SH-SY5Y (cell line): Measurements from ENCODE around the gene LFNG.

Experiments
- GATA2 ChIP-seq: IDR thresholded peaks from 2 replicates; pipeline ENCODE4 v1.6.1; 2011; ENCODE audit warnings: mild to moderate bottlenecking, low read depth, low read length
- GATA3 ChIP-seq: IDR thresholded peaks from 2 replicates; pipeline ENCODE4 v1.6.1; 2011; ENCODE audit warnings: low read depth, mild to moderate bottlenecking, low read length, moderate library complexity

LFNG gene

DNA sequence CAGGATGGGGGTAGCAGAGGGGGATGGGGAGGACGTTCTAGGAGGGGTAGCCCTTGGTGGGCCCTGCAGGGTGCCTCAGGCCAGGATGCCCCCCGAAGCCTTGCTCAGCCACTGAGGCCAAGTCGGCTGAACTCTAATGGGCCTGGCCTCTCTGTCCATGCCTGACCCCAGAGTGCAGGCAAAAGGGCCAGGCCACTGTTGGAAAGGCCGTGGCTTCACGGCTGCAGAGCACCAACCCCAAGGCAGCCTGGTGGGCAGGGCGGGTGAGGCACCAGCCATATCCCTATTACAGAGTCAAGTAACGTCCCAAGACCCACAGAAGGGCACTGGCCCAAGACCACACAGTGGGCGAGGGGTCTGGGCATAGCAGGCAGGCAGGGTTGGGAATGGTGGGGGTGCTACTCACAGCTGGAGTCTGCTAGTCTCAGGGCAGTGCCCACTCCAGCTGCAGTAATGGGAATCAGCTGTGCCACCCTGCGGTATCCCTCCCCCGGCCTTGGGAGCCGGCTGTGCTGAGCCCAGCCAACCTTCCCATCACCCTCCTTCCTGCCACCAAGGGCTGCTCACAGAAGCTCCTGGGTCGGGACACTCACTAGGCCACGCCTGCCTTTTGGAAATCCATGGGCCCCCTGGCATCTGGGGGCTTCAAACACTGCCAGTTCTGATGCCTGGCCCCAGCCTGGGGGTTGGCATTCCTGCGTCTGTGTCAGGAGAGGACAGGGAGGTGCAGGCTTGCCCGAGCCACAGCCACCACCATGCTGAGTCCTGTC lies 4.0 kb upstream of the LFNG start:
- TF ChIP-seq GATA3 (no peak), GATA2 (no peak)

DNA sequence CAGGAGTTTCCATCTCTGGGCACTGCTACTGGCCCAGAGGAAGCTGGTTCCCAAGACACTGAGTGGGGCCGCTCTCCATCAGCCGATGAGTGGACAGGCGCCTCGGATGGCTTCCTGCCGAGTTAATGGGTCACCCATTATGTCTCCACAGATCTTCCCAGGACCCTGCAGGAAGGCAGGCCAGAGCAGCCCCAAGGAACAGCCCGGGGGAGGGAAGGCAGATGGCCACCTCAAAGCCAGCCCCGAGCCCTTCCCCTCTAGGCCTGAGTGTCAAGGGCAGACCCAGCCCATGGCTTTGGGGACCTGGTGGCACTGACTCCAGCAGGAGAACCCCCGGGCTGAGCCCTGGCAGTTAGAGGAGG lies 3.4 kb upstream of the LFNG start:
- no peak for TF ChIP-seq GATA3
- no peak for TF ChIP-seq GATA2

DNA sequence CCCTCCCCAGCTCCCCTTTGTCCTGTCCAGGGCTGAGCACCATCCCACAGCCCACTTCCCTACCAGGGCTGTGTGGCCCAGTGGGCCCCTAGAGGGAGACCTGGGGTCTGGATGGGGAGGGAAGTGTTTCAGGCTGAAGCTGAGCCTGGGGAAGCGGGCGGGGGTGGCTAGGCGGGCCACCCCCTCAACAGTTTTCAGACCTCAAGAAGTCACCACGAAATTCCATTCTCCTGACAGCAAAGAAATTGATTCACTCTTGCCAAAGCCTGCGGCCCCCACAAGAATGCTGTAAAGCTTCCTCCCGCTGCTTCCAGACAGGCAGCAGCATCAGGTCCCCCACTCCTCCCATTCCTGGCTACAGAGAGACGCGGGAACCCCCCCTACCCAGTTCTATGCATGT lies 2.5 kb upstream of the LFNG start:
- TF ChIP-seq GATA3, result no peak
- TF ChIP-seq GATA2, result no peak

DNA sequence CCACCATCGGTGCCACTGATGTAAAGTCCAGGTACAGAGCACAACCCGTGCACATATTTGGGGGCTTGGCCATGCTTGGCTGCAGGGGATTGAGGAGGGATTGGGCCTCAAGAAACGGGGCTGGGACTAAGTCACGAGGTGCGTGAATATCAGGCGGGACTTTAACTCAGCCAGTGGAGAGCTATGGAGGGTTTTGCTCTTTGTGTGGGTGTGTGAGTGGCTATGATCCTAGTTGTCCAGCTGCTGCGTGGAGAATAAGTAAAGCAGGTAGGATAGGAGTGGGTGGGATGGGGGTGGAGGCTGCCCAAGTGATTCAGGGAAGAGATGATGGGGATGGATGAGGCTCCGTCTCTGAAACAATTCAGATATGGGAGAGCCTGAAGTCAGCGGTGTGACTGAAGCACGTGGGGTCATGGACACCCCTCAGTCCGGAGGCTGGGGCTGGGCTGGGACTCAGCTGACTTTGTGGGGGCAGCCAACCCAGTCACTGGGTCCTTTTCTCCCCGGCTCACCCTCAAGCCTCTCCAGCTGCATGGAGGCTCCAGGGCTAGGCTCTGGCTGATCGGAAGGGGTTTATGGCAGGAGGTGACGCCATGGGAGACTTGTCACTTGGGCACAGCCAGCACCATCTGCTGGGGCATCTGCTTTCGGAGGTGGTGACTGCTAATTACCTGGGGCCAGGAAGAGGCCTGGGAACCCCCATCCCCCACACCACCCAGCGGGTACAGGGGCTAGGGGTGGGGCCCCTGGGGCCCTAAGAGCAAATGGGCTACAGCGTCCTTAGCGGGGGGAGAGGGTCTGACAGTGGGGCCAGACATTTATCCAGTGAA lies 1.7 kb upstream of the LFNG start:
- TF ChIP-seq GATA3 (no peak), GATA2 (no peak)

DNA sequence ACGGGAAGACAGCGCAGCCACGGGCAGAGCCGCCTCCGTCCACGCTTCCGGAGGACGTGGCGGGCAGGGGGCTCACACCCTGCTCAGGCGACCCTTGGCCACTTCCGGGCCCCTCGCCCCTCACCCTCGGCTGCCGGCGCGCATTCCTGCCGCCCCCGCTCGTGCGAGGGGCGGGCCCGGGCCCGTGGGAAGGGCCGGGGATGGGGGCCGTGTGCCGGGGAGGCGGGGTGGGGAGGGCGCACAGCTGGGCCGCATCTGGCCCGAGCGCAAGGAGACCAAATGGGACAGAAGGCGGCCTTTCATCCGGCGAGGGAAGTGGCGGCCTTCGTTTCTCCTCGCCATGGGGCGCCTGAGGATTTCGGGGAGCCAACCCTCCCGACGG lies 846 bp upstream of the LFNG start:
- TF ChIP-seq GATA2, result no peak

DNA sequence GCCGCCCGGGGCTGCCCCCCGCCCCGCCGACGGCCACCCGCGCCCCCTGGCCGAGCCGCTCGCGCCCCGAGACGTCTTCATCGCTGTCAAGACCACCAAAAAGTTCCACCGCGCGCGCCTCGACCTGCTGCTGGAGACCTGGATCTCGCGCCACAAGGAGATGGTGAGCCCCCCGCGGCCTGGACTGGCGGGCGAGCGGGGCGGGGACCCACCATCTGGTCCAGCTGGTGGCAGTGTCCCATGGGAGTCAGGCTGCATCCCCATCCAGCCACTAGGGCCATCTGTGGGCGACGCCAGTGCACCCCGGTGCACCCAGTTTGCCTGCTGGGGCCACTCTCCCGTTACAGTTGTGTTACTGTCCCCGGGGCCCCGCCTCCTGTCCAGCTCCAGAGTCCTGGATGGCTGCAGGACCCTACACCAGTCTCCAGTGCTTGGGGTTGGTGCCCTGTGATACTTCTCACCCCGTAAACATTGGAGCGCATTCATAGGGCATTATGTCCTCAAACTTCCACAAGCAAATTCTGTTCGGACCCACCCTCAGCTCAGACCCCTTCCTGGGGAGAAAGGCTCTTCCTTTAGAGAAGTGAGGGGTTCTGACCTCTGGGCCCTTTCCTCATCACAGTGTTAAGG lies 672 bp downstream of the LFNG start:
- TF ChIP-seq GATA2 (no peak), GATA3 (no peak)

DNA sequence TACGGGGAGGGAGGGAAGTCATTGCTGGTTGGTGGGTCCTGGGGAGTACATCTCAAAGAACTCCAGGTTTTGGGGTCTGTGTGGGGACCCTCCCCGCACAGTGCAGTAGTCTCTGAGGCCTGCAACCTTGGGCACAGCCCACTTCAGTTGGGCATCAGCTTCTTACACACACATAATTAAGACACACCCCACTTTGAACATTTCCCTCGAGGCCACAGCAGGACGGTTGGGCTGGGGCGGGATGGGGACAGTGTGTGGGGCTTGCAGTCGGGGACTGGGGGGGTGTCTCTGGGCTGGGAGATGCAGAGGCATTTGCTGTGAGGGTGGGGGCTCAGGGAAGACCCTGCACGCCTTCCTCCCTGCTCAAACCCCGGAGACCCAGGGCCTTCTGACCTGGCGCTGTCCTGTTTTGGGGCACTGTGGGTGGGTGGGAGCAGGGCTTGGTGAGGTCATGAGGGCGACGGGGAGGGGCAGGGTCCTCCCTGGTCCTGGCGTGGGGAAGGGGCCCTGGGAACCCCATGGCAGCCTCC lies 1.3 kb downstream of the LFNG start:
- no peak for TF ChIP-seq GATA2
- no peak for TF ChIP-seq GATA3

DNA sequence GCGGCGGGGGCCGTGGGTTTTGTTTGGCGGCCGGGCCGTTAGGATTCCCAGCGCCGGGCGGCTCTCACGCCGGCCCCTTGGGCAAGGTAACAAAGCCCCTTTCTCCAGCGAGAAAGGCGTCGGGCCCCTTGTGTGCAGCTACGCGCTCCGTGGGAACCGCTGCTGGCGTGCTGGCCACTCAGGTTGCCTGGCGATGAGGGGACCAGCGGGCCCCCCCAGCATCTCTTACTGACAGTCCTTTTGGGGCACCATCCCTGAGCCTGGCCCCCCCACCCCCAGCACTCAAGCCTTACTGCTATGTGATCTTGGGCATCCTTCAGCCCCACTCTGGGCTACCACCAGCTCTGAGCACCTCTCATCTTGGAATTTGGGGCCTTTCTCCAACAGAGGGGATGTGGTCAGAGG lies 1.8 kb downstream of the LFNG start:
- TF ChIP-seq GATA2, result no peak
- no peak for TF ChIP-seq GATA3

DNA sequence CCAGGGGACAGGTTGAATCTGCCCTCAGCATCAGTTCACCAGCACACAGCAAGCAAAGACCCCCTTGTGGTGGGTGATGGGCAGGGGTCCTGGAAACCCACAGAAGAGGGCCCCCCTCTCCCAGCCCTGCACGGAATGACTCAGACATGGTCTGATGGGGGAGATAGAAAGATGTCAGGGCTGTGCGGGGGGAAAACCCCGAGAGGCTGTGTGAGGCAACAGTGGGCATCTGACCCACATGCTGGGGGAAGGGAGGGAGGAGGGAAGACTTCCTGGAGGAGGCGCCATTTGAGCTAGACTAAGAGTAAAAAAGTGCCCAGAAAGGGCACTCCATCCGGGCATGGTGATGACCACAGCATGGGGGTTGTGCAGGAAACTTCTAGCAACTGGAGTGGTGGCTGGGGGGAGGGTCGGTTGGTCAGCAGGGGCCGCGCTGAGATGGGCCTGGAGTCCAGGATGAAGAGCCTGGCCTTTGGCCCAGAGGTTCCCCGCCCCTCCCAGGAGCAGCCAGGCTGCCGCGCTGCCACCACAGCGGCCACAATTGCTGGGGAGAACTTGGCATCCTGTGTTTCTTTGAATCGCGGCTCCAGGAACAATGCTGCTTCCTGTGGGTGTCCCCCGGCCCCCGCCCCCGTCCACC lies 2.5 kb downstream of the LFNG start:
- TF ChIP-seq GATA3, result no peak
- 0 out of 2 replicates have a peak, but pooled peaks have one; percentile 21 for TF ChIP-seq GATA2

DNA sequence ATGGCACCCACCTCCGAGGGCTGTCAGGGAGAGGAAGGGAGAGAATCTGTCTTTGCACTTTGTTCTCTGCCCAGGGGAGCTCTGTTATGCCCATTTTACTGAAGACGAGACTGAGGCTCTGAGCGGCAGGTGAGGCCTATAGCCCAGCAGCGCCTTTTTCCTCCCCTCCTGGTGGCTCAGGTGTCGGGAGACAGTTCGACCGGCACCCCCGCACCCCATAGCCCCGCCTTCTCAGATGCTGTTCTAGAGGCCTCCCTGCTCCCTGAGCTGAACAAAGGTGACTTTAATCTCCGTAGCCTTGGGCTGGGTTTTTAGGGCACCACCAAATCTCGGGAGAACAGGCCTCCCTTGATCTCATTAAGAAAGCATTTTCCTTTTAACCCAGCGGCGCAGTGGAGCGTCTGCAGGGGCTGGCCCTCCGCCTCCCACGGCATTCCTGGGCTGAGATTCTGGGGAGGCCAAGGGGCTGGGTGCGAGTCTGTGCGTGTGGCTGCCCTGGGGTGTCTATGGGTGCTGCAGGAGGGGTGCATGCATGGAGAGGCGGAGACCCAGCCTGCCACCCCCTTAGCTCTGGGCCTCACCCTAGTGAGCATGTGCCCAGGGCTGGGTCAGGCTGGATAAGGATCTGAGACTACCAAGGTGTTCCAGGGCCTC lies 3.3 kb downstream of the LFNG start:
- TF ChIP-seq GATA3, result no peak
- TF ChIP-seq GATA2, result peak; percentile 26; the same call in 1 of the 2 replicates

DNA sequence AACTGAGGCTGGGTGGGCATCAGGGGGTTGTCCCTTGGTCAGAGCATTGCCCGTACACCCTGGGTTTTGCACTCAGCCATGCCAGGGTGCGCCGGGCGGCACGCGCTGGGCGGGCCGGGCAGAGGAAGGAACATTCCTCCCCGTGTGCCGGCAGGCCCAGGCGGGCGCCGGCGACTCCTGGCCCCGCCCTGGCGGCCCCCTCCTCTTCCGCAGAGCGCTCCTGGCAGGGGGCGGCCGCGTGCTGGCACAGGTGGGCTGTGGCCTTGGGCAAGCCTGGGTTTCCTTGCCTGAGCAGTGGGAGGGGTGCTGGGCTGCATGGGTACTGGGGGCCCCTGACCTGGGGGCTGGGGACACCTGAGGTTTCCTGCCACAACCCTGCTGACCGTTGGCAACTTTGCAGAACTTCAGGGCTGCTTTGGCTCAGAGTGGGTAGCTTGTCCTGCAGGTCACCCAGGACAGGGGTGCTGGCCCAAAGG lies 3.9 kb downstream of the LFNG start:
- TF ChIP-seq GATA2, result no peak
- TF ChIP-seq GATA3, result no peak

DNA sequence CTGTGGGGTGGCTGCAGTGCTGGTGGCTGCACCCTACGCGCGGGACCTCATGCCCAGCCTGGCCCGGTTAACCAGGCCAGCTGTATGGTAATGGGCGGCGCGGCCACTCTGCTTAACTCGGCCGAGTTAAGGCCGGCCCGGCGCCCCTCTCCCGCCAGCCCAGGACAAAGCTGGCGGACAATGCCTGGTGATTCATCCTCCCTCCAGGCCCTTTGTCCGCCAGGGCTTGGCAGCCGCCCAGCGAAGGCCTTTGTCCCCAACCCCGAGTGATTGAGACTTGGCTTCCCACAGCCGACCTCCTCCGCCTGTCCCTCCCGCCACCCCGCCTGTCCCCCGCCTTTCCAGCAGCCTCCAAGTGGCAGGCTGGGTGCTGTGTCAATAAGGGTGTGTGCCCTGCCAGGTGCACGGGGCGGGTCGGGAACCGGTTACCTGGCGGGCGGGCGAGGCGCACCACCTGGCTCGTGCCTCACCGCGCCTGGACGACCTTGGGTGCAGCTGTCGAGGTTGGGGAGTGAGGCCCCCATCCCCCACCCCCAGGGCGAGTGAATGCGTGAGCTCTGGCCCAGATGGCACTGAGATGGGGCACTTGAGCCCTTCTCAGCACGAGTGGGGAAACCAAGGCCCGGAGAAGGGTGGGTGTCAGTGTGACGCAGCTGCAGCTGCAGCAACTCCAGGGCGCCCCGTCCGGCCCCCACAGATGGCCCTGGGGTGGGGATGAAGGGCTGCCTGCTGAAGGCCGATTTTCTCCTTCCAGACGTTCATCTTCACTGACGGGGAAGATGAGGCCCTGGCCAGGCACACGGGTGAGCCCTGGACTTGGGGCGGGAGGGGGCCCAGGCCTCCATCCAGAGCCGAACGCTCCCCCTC lies 4.6 kb downstream of the LFNG start:
- no peak for TF ChIP-seq GATA3
- no peak for TF ChIP-seq GATA2
